ENCODE data around the gene CDC42BPG.

Gene CDC42BPG

GRCh38 chr11:64864473-64865285, 20.2 kb upstream of the CDC42BPG start:
- no CpG with 5 or more reads among the region's 18 CpGs for WGBS (ENCODE audit: insufficient coverage, insufficient read length)

DNA sequence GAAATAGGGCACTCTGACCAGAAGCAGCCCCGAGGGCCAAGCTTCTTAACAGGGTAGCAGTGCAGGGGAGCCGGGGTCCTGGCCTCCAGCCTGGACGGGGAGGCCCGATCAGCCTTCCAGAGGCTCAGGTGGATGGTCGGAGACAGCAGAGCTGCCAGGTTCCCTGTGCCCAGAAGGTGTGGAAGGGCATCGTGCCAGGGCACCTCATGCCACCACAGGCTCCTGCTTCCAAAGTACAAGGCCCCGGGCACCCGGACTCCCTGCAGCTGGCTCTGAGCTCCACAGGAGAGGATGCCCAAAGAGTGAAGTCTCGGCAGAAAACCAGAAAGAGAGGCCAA, 19.7 kb upstream of the CDC42BPG start:
- Histone ChIP-seq H3K4me1 (ENCODE audit: control insufficient read depth, insufficient read depth, low read length) (peaks cover 7% of the 10 kb centered on the region; the same call in 1 of the 2 replicates), H3K27ac (ENCODE audit: low read length) (no peak overlapping the region), H3K4me3 (ENCODE audit: low read length) (no peak overlapping the region), H3K27me3 (ENCODE audit: control insufficient read depth, insufficient read depth, low read length) (no peaks in the 10 kb centered on the region), H3K36me3 (ENCODE audit: control insufficient read depth, insufficient read depth, low read length) (no peaks in the 10 kb centered on the region; the same call in 1 of the 2 replicates), H3K9me3 (ENCODE audit: control insufficient read depth, insufficient read depth, low read length) (no peaks in the 10 kb centered on the region)
- no CpG with 5 or more reads among the region's 9 CpGs for WGBS (ENCODE audit: insufficient coverage, insufficient read length)
- DNase-seq (ENCODE audit: low read depth, low spot score): no peak

More at GRCh38 chr11:64864473-64865285, 20.2 kb upstream of the CDC42BPG start:
- H3K36me3 ChIP-seq (ENCODE audit: control insufficient read depth, insufficient read depth, low read length): no peaks in the 10 kb centered on the region
- no peaks in the 10 kb centered on the region for H3K9me3 ChIP-seq (ENCODE audit: control insufficient read depth, insufficient read depth, low read length)
- no peak overlapping the region for H3K27ac ChIP-seq (ENCODE audit: low read length)
- H3K4me3 ChIP-seq (ENCODE audit: low read length): no peak overlapping the region
- H3K27me3 ChIP-seq (ENCODE audit: control insufficient read depth, insufficient read depth, low read length): no peaks in the 10 kb centered on the region
- no peak for DNase-seq (ENCODE audit: low read depth, low spot score)
- H3K4me1 ChIP-seq (ENCODE audit: control insufficient read depth, insufficient read depth, low read length): peaks cover 7% of the 10 kb centered on the region; the same call in 1 of the 2 replicates

DNA sequence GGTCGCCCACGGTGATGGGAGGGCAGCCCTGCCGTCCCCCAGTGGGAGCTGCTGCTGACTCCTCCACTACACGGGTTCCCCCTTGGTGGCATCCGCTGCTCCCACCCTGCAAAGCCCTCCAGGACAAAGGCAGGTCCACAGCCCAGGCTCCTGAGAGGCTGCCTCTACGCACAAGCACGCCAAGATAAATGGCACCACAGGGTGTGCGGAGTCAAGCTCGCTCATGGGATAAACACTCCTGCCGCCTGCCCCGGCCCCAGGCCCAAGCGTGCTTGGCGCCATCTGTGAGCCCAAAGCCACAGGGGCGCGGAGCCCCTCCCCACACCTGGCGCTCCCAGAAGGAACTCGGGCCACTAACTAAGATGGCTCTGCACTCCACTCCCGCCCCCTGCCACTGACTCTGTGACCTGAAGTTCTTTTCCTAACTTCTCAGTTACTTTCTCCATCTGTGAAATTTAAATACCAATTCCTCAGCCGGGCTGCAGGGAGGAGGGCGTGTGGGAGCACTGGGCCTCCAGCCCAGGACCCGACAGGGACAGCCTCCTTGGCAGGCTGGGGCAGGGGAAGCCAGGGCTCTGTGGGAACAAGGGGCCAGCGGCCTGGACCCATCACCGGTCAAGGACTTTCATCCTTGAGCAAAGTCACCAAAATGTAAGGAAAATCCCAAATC, 19.1 kb upstream of the CDC42BPG start:
- no peak overlapping the region for H3K4me3 ChIP-seq (ENCODE audit: low read length)
- H3K4me1 ChIP-seq (ENCODE audit: control insufficient read depth, insufficient read depth, low read length): peaks cover 7% of the 10 kb centered on the region; the same call in 1 of the 2 replicates

GRCh38 chr11:64862987-64863390, 18.5 kb upstream of the CDC42BPG start:
- no peak overlapping the region for H3K27ac ChIP-seq (ENCODE audit: low read length)
- H3K9me3 ChIP-seq (ENCODE audit: control insufficient read depth, insufficient read depth, low read length): no peaks in the 10 kb centered on the region
- no peak overlapping the region for H3K4me3 ChIP-seq (ENCODE audit: low read length)
- H3K4me1 ChIP-seq (ENCODE audit: control insufficient read depth, insufficient read depth, low read length): peaks cover 7% of the 10 kb centered on the region; the same call in 1 of the 2 replicates
- H3K36me3 ChIP-seq (ENCODE audit: control insufficient read depth, insufficient read depth, low read length): peaks cover 5% of the 10 kb centered on the region; the same call in 1 of the 2 replicates
- no CpG with 5 or more reads among the region's 9 CpGs for WGBS (ENCODE audit: insufficient coverage, insufficient read length)
- no peak for DNase-seq (ENCODE audit: low read depth, low spot score)
- H3K27me3 ChIP-seq (ENCODE audit: control insufficient read depth, insufficient read depth, low read length): no peaks in the 10 kb centered on the region

More for the DNA sequence above, 19.1 kb upstream of the CDC42BPG start:
- no CpG with 5 or more reads among the region's 23 CpGs for WGBS (ENCODE audit: insufficient coverage, insufficient read length)
- Histone ChIP-seq H3K36me3 (ENCODE audit: control insufficient read depth, insufficient read depth, low read length) (peaks cover 3% of the 10 kb centered on the region; the same call in 1 of the 2 replicates), H3K27ac (ENCODE audit: low read length) (no peak overlapping the region), H3K27me3 (ENCODE audit: control insufficient read depth, insufficient read depth, low read length) (no peaks in the 10 kb centered on the region), H3K9me3 (ENCODE audit: control insufficient read depth, insufficient read depth, low read length) (no peaks in the 10 kb centered on the region)
- no peak for DNase-seq (ENCODE audit: low read depth, low spot score)

DNA sequence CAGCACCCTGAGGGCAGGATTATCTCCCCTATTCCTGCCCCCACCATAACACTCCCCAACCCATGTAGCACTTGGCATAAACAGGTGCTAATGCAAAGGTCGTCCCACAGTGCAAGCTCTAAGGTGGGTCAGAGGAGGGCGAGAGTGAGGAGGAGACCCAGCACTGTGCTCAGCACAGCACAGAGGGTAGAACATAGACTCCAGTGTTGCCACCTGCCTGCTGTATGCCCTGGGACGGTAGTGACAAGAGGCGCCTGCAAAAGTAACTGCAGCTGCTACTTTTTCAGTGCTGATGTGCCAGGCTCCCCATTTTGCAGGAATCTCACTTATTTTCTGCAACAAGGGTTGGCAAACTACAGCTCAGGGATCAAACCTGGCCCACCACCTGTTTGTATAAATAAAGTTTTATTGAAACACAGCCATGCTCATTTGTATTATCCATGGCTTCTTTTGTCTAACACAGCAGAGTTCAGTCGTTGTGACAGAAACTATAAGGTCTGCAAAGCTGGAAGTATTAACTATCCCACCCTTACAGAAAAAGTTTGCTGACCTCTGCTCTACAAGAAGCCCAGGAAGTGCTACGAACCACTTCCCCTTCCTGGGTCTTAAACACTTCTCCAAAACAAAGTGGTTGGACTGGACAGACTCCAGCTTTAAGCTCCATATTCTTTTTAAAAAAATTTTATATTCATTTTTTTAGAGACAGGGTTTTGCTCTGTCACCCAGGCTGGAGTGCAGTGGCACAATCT, 16.9 kb upstream of the CDC42BPG start:
- WGBS (ENCODE audit: insufficient coverage, insufficient read length): no CpG with 5 or more reads among the region's 6 CpGs
- Histone ChIP-seq H3K4me3 (ENCODE audit: low read length) (no peak overlapping the region), H3K9me3 (ENCODE audit: control insufficient read depth, insufficient read depth, low read length) (no peaks in the 10 kb centered on the region), H3K36me3 (ENCODE audit: control insufficient read depth, insufficient read depth, low read length) (peaks cover 5% of the 10 kb centered on the region; the same call in 1 of the 2 replicates), H3K27me3 (ENCODE audit: control insufficient read depth, insufficient read depth, low read length) (no peaks in the 10 kb centered on the region), H3K27ac (ENCODE audit: low read length) (no peak overlapping the region), H3K4me1 (ENCODE audit: control insufficient read depth, insufficient read depth, low read length) (peaks cover 7% of the 10 kb centered on the region; the same call in 1 of the 2 replicates)
- DNase-seq (ENCODE audit: low read depth, low spot score): no peak

GRCh38 chr11:64859542-64860414, 15.3 kb upstream of the CDC42BPG start:
- peaks cover 7% of the 10 kb centered on the region for H3K36me3 ChIP-seq (ENCODE audit: control insufficient read depth, insufficient read depth, low read length)
- no peaks in the 10 kb centered on the region for H3K27me3 ChIP-seq (ENCODE audit: control insufficient read depth, insufficient read depth, low read length)
- H3K4me1 ChIP-seq (ENCODE audit: control insufficient read depth, insufficient read depth, low read length): peaks cover 7% of the 10 kb centered on the region; the same call in 1 of the 2 replicates
- no peak overlapping the region for H3K27ac ChIP-seq (ENCODE audit: low read length)
- no peak overlapping the region for H3K4me3 ChIP-seq (ENCODE audit: low read length)
- no peak for DNase-seq (ENCODE audit: low read depth, low spot score)
- WGBS (ENCODE audit: insufficient coverage, insufficient read length): no CpG with 5 or more reads among the region's 33 CpGs
- no peaks in the 10 kb centered on the region for H3K9me3 ChIP-seq (ENCODE audit: control insufficient read depth, insufficient read depth, low read length)

GRCh38 chr11:64858467-64859263, 14.2 kb upstream of the CDC42BPG start:
- Histone ChIP-seq H3K27ac (ENCODE audit: low read length) (no peak overlapping the region), H3K27me3 (ENCODE audit: control insufficient read depth, insufficient read depth, low read length) (no peaks in the 10 kb centered on the region), H3K9me3 (ENCODE audit: control insufficient read depth, insufficient read depth, low read length) (no peaks in the 10 kb centered on the region), H3K4me3 (ENCODE audit: low read length) (no peak overlapping the region), H3K36me3 (ENCODE audit: control insufficient read depth, insufficient read depth, low read length) (peaks cover 13% of the 10 kb centered on the region), H3K4me1 (ENCODE audit: control insufficient read depth, insufficient read depth, low read length) (peaks cover 7% of the 10 kb centered on the region; the same call in 1 of the 2 replicates)
- no peak for DNase-seq (ENCODE audit: low read depth, low spot score)
- no CpG with 5 or more reads among the region's 19 CpGs for WGBS (ENCODE audit: insufficient coverage, insufficient read length)

GRCh38 chr11:64857485-64857884, 13.0 kb upstream of the CDC42BPG start:
- no peaks in the 10 kb centered on the region for H3K4me1 ChIP-seq (ENCODE audit: control insufficient read depth, insufficient read depth, low read length)
- H3K9me3 ChIP-seq (ENCODE audit: control insufficient read depth, insufficient read depth, low read length): no peaks in the 10 kb centered on the region

More at GRCh38 chr11:64857485-64857884, 13.0 kb upstream of the CDC42BPG start:
- Histone ChIP-seq H3K27me3 (ENCODE audit: control insufficient read depth, insufficient read depth, low read length) (no peaks in the 10 kb centered on the region), H3K27ac (ENCODE audit: low read length) (no peak overlapping the region), H3K36me3 (ENCODE audit: control insufficient read depth, insufficient read depth, low read length) (peaks cover 13% of the 10 kb centered on the region), H3K4me3 (ENCODE audit: low read length) (no peak overlapping the region)
- DNase-seq (ENCODE audit: low read depth, low spot score): no peak
- no CpG with 5 or more reads among the region's 6 CpGs for WGBS (ENCODE audit: insufficient coverage, insufficient read length)

Measured in iPS DF 6.9 (cell line).